G401 (cell line): ENCODE measurements around the gene DNAJC27. TPM values are rescaled to one million over a fixed set of nuclear protein-coding genes. Genes with fewer than 3 reads are reported as not detected.

ENCODE experiments used
- DNase-seq: peaks from one replicate; pipeline ENCODE4 v3.0.0-alpha.2; 2015; ENCODE audit warnings: low spot score
- in situ Hi-C: cut with HindIII; loops from 2 replicates; pipeline ENCODE4 v1.10.0; 2016; ENCODE audit warnings: low sequenced_read_pairs, mixed read lengths
- total RNA-seq: library from RNA; depleted of rRNA; stranded (reverse); fragments of >200 nt; shearing (Covaris generic); gene quantifications from 2 replicates; pipeline ENCODE4 v1.2.3, GENCODE V29; 2014

Gene DNAJC27
- total RNA-seq, 1 experiment from 2014 or later: 6.5 TPM

DNA sequence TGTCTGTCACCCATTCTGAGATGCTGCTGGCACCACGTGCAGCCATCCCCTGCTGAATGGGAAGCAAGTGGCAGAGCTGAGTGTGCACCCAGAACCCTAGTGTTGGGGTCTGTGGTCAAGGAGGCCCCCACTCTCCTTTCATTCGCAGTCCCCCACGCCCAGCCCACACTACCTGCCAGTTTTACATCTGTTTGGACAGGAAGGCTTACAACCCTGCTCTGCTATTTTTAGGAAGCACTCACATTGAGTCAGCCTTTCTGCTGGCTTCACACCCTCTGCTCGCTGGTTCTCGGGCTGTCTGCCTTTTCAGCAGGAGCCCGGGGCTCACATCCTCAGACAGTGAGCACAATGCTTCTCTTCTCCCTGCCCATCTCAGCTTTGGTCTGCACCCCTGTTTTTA, 41.0 kb downstream of the DNAJC27 start:
- peak; percentile 51 for DNase-seq
- in situ Hi-C loops: no loop called here

DNA sequence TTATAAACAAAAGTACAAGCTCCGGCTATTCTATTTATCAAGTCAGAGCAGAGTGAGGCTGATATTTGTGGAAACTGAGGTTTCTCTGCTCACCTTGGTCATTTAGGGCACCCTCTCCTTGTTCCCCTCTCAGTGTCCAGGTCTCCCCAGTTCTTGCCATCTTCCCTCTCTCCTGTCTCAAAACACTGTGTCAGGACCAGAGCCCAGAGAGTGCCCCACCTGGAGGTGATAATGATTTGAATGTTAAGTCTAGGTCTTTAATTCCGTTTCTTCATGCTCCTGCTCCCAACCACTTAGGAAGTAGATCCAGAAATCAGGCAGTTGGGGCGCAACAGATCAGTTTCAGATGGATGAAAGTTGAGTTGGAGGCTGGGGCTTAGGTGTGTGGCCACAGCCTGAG, 42.5 kb downstream of the DNAJC27 start:
- in situ Hi-C loops: no loop called here
- no peak for DNase-seq

DNA sequence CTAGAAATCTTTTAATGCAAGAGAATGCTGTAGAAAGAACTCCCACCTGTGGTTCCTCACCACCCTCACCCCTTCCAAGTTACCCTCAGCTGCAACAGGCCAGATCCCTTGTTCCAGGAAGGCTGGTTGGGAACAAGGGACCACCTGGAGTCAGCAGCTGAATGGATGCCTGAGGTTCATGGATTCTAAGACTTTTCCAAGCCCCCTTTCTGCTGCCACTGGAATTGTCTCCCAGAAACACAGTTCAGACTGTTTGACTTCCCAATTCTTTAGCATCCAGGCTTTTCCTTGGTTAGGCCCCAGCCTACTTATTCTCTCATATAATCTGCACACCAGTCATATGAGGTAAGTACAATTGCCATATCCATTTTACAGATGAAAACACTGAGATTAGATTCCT, 43.7 kb downstream of the DNAJC27 start:
- no peak for DNase-seq
- in situ Hi-C loops: no loop called here

DNA sequence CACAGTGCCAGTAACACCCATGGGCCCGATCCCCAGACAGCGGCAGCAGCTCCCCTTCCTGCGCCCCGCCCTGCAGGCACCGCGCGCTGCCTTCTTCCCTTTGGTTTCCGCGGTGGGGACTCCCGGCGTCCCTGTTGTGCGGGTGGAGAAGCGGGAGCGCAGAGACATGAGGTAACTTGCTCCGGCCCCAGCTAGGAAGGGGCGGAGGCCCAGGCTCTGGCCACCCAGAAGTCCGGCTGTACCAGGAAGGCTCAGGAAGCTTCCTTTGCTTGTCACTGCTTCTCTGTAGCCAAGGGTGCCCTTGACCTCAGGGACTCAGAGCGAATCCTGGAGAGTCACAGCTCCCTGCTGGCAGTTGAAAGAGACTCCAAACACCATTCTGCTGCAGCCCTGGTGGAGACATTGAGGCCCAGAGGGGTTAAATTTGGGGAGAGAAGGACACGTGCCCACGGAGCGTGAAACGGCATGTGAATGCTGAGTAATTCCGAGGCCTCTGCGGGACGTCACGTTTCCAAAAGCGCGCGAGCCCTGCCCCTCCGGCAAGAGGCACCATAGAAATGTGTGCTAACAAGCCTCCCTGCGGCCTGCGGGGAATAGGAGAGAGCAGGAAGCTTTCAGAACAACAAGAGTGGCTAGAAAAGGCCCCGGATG, 45.0 kb downstream of the DNAJC27 start:
- in situ Hi-C loops: no loop called here
- peak; percentile 49 for DNase-seq

DNA sequence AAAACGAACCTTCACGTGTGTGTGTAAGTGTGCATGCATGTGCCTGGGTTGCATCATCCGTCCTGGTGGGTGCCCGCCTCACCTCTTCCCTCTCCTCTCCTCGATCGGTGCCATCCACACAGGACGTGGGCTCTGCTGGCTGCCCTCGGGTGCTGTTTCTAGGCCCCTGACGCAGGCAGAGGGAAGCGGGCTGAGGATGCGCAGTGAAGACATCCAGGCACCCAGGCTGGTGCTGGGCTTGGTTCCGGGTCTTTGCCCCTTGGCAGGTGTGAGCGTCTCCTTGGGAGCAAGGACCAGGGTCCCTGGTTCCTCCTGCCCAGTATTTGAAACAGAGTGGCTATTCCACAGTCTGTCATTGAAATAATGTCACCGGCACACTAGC, 45.5 kb downstream of the DNAJC27 start:
- in situ Hi-C loops: no loop called here
- no peak for DNase-seq

DNA sequence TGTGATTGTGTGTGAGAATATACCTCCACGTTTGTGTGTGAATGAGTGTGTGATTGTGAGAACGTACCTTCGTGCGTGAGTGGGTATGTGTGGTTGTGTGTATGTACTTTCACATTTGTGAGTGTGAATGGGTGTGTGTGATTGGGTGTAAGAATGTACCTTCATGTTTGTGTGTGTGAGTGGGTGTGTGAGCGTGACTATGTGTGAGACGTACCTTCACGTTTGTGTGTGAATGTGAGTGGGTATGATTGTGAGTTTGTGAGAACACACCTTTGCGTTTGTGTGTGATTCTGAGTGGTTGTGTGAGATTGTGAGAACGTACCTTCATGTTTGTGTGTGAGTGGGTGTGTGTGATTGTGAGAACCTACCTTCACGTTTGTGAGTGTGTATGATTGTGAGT, 45.9 kb downstream of the DNAJC27 start:
- no peak for DNase-seq
- in situ Hi-C loops: no loop called here

DNA sequence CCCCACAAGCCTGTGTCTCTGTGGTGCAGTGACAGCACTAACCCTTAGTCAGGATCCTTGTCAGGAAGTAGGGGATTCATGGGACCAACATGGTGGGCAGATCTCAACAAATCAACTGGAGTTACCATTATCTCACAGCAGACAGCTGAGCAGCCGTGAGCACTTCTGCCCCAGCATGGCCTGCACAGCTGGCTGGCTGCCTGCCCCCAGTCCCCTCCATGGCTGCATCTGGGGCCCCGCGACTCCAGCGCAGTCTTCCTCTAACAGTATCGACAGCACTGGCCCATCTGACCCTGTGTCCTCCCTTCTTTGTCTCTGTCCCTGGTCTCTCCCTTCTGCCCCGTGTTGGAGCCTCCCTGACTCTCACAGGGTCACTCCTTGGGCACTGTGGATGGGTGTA, 47.0 kb downstream of the DNAJC27 start:
- no peak for DNase-seq
- in situ Hi-C loops: no loop called here

DNA sequence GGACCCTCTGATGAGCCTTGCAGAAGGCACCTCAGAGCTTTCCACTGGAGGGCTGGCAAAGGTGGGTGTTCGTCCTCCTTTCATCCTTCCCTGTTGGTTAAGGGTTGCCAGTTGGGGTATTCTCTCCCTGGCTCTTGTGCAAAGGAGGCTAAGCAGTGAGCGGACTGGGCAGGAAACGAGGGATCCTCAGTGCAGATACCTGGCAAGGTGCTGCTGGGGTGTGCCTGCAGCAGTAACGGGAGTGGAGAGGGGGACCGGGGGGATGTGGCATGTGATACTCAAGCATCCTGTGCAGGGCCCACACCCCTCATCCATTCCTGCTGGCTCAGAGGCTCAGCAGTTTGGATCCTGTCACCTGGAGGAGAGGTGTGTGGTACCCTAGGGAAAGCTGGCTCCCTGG, 47.5 kb downstream of the DNAJC27 start:
- DNase-seq: no peak
- in situ Hi-C loops: no loop called here

DNA sequence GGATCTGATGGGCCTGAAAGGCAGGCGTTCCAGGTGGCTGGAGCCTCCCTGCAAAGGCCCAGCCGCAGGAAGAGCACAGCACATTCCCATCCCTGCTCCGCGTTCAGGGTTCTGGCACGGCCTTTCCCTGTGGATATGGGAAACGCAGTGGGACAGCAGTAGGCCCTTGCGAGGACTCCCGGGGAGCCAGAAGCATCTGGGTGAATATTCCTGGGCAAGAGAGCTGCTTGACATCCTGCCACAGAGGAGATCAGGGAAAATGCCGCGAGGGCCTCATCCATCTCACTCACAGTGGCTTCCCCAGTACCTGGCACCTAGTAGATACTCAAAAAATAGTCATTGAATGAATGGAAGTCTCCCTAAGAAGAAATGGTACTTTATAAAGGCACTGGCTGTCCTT, 48.6 kb downstream of the DNAJC27 start:
- in situ Hi-C loops: no loop called here
- DNase-seq: no peak

DNA sequence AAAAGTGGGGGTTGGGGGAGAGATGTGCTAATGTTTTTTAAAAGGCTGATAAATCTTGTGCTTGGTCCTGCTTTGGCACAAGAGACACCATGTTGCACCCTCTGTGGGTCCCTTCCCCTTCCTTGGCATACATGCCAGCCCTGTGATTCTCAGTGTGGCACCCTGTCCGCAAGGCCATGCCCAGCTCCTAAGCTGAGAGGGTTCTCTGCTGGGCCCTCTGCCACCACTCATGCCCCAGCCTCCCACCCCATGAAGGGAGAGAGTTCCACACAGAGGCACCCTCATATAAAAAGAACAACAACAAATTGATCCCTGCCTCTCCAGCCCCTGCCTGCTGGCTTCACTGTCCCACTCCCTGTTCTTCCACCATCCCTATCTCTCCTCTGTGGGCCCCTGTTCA, 49.2 kb downstream of the DNAJC27 start:
- in situ Hi-C loops: no loop called here
- DNase-seq: no peak

DNA sequence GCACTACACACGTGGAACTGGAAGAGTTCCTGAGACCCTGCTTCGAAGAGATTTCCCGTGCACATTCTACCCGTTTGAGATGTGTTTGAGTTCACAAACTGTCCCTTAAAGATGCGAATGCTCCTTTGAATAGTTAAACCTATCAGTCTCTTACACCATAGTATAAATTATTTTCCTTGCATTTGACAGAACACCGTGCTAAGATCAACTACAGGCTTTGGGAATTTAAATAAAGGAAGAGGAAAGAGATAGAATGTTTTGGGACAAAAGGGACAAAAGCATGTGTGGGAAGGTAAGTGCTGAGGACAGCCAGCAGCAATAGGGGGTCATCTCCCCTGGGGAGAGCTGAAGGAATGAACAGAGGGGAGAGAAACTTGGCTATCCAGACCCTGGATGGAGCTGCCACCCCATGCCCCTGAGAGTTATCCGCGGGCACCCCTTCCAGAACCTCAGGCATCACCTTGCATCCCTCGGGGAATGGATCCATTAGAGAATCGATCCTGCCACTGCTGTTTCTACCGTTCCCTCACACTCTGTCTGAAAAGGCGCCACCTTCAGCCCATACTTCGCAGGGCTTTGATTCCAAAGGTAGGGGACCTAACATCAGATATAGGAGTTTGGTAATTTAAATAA, 50.8 kb downstream of the DNAJC27 start:
- DNase-seq: peak; percentile 31
- in situ Hi-C loops: no loop called here

DNA sequence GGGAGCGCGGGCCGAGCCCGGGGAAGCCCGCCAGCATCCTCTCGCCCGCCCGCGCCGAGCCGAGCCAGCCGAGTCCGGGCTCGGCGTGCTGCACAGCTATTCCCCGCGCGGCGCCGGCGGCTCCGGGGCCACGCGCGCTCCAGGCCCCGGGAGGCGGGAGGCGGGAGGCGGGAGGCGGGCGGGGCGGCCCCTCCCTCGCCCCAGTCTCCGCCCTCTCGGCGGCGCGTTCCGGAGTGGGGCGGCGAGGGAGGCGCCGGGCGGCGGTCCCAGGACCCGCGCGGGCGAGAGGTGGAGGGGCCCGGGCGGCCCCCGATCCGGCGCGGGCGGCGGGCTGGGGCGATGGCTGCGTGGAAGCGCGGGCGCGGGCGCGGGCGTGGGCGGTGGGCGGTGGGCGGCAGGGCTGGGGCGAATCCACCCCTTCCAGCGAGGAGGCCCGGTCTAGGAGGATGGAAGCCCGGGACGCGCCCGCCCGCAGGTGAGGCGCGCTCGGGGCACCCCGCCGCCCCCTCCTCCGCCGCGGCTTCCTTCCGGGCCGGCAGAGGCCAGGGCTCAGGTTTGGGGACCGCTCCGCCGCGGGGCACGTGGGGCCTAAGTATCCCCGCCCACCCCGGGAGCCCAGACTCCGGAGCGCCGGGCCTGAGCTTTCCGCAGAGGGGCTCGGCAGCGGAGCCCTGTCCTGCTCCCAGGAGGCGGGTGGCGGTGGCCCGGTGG, 51.5 kb downstream of the DNAJC27 start, which contains the start of gene ADCY3:
ADCY3 (minus strand) TSS at position 140 of the 711 bp plus-strand sequence. CDS start 1,250 bp downstream, outside the sequence.
- in situ Hi-C loops: no loop called here
- DNase-seq: peak; percentile 65

DNA sequence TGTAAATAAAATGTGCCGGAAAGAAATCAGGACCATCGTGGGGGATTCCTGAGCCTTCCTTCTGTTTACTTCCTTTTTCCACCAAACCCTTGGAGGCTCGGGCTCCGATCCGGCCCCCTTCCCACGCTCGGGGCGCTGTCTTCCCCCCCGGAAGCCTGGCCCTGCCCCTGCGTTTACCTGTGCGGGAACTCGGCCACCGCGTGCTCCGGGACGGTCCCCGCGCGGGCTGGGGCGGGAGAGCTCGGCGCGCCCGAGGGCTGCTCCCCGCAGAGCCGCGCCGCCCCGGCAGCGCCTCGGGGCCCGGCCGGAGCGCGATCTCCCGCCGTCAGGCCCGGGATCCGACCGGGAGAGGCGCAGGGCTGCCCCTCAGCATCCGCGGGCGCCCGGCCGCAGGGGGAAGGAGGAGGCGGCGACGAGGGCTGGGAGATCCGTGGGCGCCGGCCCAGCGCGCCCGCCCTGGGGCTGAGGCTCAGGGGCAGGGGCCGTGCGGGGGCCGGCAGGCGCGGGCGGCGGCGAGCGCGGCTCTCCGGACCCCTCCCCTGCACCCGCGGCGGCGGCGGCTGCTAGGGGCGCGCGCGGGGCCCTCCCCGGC, 52.2 kb downstream of the DNAJC27 start:
- in situ Hi-C loops: no loop called here
- DNase-seq: no peak

DNA sequence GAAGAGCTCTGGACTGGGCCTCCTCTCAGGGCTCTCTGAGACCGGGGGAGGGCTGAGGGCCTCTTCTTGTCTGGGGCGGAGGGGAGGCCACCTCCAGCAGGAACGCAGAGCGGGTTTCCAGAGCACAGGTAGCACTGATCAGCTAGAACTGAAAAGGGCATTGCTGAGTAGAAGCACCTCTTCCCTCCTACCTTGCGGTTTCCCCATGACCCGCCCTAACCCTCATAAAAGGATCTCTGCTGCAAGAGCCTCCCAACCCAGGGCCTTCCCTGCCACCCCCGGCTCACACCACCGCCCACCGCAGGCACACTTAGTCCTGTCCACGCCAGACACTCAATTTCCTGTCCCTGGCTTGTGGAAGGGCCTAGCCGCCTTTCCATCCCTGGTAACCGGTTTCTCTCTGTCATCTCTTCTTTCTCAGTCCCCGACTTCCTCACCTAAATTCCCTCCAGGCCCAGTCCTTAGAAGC, 52.7 kb downstream of the DNAJC27 start:
- in situ Hi-C loops: no loop called here
- DNase-seq: peak; percentile 53

DNA sequence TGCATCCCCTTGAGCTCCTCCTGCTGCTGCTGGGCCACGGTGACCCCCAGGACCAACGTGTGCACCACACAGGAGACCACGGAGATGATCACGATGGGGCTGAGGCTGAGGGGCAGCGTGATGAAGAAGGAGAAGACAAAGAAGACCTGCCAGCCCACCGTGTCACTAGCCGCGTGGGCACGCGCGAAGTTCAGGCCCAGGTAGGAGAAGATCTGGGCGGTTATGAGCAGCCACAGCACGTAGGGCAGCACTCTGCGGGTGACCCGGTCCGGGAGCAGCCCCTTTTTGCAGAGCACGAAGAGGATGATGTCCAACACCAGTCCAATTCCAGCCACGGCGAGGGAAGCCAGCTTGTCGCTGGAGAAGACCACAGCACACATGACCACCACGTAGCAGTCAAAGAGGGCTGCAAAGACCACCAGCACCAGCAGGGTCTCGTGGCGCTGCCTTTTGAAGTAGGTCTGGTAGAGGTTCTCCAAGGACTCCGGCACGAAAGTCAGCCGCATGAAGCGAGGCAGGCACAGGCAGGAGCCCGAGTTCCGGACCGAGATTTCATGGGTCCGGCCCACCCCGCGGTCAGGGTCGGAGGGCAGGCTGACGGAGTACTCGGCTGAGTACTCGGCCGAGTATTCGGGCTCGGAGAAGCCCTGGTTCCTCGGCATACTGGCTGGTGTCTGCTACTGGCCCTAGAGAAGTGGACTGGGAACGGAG, 53.3 kb downstream of the DNAJC27 start:
- DNase-seq: no peak
- in situ Hi-C loops: no loop called here

DNA sequence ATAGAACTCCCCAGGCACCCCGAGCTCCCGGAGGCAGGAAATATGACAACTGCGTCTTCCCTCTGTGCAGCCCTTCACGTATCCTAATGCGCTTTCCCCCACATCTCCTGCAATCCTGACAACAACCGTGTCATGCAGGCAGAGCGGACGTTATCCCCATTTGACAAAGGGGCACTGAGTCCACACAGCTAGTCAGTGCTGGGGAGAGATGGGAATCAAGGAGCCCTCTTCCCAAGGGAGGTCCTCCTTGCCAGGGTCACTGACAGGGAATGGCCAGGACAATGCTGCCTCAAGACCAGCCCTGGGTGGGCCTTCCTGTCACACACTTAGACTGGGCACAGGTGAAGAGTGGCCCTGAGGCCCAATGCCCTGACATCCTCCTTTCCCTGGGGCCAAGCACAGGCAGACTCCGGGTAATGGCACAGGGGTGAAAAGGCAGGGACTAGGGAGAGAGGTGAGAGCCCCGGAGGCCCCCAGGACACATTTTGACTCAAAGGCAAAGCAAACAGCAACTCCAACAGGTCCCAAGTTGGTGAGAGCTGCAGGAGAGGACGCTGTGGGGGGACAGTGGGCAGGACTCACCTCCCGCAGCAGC, 53.9 kb downstream of the DNAJC27 start:
- in situ Hi-C loops: no loop called here

DNA sequence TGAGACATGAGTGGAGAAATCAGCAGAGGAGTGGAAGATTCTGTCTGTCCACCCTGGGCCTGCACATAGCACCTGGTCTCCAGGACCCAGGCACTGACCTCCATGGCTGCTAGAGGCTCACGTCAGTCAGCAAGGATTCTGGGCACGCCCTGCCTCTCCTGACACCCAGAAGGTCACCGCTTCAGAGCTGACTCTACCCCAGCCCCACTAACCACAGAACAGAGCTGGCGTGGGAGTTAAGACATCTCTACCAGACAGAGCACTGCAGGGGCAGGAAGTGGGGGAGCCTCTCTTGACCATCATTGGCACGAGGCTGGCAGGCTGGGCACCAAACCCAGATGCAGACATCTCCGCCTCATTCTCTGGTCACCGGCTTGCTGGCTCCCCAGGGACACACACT, 54.7 kb downstream of the DNAJC27 start:
- DNase-seq: no peak
- in situ Hi-C loops: no loop called here

More for the DNA sequence above, 53.9 kb downstream of the DNAJC27 start:
- no peak for DNase-seq

DNA sequence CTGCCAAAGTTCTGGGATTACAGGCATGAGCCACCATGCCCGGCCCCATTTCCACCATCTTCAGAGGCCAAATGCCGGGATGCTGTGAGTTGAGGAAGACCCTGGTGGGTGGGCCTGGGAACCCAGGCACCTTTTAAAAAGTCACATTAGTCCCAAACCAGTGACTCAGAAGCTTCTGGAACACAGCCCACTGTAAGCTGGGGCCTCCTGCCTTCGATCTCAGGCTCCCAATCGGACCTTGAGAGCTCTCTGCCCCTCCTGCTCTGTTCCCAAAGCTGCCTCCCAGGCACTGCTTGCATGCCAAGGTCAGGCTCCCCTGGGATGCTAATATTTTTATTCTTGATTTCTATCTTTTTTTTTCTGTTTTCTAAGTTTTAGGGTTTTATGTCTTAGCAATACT, 56.0 kb downstream of the DNAJC27 start:
- DNase-seq: no peak
- in situ Hi-C loops: no loop called here

DNA sequence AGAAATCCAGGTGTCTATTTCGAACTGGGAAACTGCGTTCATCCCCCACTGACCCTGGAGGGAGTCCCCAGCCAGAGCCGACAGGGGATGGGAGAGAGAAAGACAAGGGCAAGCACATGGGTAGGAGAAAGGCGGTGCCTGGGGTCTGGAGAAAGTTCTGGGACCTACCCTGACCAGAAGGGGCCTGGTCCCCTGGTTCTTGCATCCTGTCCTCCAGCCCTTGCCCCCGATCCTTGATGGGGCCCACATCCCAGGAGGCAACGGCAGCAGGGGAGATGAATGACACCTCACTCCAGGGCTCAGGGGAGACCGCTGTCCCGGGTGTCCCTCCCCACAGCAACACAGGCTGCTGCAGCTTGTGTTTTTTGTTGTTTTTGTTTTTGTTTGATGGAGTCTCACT, 56.6 kb downstream of the DNAJC27 start:
- no peak for DNase-seq
- in situ Hi-C loops: no loop called here
